DMS 273 (cell line): ENCODE data around the gene AGAP2.
A peak's percentile ranks its signal among the peaks of the same experiment; 100 is the strongest.

Experiments
- DNase-seq: peaks from one replicate; lab custom pipeline; 2025; ENCODE audit not compliant: unreplicated experiment; lab: John Stamatoyannopoulos, UW

The AGAP2 gene

GRCh38 chr12:57754411-57755193 is 16.1 kb upstream of the AGAP2 start, which contains the start of gene MARCHF9:
Gene MARCHF9 (plus strand): TSS chr12:57755103. CDS start chr12:57755529, 426 bp downstream.
- DNase-seq: peak; percentile 71

DNA sequence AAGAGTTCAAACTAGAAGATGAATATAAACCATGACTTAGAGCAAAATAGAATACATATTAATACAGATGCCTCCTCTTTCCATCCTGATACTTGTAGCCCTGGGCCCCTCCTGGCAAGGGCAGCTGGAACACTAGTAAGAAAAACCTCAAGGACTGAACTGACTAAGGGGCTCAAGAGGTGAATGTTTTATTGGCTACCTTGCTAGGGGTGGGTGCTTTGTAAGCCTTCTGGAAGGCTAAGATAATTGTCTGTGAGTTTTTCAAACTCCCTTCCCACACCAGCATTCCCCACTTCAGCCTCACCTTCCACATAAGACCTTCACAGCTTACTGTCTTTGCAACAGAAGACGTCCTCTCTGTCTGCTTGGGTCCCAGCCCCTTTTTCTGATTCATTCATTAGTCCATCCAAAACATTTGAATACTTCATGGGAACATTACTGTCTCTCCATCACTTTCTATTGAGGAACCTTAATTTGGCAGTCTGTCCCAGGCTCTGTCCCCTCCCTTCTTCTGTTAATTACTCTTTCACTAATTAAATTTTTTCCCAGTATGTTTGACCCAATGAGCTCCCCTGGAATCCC is 15.3 kb upstream of the AGAP2 start:
- no peak for DNase-seq

DNA sequence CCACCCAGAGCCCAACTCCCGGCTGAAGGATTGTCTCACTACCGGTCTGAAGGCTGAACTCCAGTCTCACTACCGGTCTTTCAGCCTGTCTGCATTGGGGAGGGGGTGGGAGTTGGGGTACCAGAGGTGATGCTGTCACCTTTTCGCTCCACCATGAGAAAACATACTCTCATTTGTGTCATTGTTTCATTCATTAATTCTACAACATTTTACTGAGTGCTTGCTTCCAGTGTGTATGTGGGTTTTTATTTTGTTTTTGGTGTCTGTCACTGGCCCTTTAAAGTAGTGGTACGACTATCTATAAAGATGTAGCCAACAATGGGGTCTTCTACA is 14.1 kb upstream of the AGAP2 start:
- no peak for DNase-seq

DNA sequence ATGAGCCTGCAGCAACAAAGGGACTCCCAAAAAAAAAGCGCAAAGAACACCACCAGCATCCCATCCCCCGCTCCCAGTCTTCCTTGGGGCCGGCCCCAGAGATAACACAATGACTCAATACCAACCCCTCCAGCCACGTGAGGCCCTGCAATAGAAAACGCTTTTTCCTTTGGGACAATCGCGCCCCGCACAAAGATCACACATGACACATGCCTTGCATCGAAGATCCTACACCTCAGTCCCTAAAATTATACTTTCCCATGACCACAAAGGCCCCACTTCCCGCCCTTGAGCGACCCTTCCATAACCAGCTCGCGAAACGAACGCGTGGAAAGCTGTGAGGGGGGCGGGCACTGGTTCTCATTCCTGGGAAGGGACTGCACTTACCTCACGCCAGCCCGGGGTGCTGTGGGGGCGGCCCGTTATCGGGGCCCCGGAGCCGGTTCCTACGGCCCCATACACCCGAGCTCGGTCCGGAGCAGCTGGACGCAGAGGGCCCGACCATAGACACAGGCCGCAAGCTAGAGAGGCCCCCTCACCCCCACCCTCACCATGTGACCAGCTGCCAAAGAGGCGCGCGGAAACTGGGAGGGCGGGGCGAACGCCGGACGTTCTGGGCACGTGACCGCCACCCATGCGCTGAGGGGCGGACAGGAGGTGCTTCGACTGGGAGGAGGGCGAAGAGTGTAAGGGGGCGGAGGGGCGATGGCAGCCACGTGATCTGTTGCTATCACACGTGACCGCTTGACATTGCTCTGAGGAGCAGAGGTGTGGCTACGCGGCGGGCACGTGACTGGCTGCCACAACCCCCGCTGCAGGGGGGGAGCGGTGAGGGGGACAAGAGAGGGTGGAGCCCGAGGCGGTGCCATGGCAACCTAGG is 13.5 kb upstream of the AGAP2 start, which contains the start of gene CDK4:
Gene CDK4, minus strand, starts transcription at position 523 of the 880 bp plus-strand sequence. CDS start 593 bp downstream, outside the sequence.
- peak; percentile 99 for DNase-seq

GRCh38 chr12:57751432-57751787 is 12.9 kb upstream of the AGAP2 start:
- DNase-seq: no peak

DNA sequence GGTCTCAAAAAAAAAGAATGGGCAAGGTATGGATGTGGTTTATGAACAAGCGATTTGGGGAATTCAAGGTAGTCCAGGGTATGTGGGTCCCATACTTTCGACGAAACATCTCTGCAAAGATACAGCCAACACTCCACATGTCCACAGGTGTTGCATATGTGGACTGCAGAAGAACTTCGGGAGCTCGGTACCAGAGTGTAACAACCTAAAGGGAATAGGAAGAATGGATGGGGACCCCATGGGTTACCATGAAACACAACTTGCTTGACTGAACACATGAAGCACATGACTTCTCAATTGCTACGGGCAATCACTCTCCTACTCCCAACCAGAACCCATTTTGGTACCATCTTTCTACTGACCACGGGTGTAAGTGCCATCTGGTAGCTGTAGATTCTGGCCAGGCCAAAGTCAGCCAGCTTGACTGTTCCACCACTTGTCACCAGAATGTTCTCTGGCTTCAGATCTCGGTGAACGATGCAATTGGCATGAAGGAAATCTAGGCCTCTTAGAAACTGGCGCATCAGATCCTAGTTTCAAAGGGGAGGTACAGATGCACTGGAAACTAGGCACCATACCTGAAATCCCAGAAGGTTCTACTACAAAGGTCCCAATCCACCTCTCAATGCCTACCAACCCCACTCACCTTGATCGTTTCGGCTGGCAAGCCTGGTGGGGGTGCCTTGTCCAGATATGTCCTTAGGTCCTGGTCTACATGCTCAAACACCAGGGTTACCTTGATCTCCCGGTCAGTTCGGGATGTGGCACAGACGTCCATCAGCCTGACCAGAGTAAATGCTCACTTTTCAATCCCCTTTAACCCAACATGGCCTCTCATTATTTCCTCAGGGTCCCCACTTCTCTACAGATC is 12.3 kb upstream of the AGAP2 start:
- no peak for DNase-seq

DNA sequence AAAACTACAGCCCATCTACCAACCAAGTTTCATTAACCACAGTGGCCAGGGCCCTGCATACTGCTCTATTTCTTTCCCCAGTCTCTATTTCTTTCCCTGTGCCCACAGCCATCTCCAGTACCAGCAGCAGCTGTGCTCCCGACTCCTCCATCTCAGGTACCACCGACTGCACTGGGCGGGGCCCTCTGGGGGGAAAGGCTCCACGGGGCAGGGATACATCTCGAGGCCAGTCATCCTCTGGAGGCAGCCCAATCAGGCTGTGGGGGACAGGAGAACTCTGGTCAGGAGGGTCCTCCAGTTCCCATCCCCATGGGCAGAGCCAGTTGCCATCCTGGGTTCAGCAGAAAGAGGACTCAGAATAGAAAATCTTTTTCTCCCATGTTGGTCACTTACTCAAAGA is 10.5 kb upstream of the AGAP2 start:
- DNase-seq: no peak

- DNase-seq: no peak
Observed at GRCh38 chr12:57746025-57746424, 7.5 kb upstream of the AGAP2 start.

GRCh38 chr12:57745485-57745881 is 6.9 kb upstream of the AGAP2 start:
- DNase-seq: no peak

- peak; percentile 97 for DNase-seq
Observed at GRCh38 chr12:57744777-57745484, 6.4 kb upstream of the AGAP2 start, which contains the start of gene TSPAN31. Gene TSPAN31 (plus strand): TSS chr12:57745039. CDS start chr12:57745155, 116 bp downstream.

DNA sequence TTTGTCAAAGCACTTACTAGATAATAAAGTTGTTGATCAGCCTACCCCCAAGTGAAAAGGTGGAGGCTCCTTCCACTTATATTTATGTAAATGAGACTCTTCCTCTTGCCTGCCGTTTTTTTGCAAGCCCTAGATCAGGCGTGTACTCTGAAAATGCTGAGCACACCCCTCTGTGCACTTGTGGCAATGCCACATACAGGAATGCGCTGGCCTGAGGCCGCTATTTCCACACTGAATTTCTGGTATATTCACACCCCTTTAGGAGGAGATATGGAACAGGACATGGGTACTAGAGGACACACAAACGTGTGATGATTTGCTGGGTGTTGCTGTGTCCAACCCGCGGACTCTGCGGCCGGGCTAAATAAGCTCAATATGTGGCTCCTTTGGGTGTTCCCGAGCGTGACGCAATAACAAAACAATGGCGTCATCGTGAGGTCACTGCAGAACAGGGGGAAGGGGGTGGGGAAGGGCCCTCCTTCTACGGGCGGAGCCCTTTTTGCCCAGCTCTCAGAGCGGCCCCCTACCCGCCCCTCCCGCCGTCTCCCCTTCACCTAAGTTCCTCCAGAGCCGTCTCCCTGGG is 5.7 kb upstream of the AGAP2 start:
- peak; percentile 92 for DNase-seq

DNA sequence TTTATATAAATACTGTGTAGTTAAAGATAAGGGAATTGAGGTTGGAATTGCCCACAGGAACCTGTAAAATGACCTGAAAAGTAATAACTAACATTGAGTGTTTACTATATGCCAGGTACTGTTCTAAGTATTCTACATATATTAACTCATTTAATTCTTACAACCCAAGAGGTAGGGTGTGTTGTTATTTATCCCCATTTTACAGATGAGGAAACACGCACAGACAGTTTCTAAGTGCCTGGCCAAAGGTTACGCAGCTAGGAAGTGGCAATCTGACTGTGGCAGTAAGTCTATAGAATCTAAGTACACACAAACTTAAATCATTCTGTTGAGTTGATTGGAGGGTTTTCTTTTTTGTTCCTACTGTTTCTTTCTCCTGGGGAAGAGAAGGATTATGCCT is 5.2 kb upstream of the AGAP2 start:
- DNase-seq: no peak

DNA sequence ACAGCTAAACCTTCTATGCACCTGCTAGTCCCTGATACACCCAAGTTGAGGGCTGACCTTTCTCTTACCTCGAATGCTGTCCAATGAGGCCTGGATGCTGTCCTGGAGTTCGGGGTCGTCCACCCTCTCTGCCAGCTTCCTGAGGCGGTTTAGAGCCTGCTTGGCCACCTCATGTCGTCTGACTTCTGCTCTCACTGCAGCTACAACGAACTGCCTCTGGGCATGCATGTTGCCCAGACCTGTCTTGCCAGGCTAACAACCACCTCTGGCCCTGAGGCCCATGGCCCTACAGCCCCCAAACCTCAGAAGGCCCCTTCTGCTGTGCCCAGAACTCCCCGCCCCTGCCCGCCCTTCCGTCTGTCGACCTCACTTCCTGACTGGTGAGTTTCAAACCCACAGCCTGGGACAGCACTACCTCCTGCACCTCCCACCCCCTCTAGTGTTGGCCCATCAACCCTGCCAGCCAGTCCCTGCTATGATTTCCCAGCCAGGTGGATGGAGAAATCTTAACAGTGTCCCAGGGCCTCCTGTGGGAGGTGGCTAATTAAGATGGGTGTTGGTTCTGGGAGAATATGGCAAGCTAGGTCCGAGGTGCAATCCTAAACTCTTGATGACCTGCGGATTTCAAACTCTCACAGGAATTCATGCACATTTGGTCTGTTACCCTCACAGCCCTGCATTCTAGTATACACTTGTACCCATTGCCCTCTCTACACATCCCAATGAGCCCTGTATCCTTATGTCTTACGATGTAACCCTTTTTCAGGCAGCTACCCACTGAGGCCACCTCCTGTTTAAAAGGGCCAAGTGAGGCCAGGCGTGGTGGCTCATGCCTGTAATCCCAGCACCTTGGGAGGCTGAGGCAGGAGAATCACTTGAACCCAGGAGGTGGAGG is 3.5 kb upstream of the AGAP2 start:
- DNase-seq: no peak

DNA sequence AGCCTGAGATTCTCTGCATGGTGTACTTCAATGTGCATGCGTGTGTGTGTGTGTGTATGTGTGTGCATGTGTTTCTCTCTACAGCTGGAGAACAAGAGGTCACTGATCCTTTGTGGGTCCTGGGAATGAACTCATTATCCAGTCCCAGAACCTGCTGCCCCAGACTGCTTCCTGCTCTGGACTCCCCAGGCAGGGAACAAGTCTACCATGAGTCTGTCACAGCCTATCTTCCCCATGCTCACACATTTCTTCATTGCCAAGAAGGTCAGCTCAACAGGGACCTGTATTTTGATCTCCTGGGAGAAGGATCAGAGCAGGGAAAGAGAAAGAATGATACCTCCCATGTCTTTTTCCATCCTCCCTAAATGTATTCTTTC is 2.9 kb upstream of the AGAP2 start:
- DNase-seq: no peak

GRCh38 chr12:57740656-57741412 is 2.3 kb upstream of the AGAP2 start:
- no peak for DNase-seq

GRCh38 chr12:57739914-57740538 is 1.5 kb upstream of the AGAP2 start:
- no peak for DNase-seq

DNA sequence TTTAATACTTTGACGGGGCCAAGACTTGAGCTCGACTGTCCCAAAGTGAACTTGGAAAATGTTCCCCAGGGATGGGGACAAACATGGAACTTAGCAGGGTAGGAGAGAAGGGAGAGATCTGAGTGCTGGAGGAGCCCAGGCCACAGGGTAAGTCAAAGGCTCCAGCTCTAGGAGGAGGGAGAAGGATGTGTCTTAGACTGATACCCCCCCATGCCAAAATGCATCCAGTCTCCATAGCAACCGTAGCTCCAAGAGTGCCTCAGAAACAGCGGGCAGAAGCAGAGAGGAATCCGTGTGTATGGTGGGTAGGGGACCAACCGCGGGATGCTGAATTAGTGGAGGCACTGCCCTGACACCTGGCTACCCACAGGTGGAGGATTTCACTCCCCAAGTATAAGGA is 845 bp upstream of the AGAP2 start:
- DNase-seq: peak; percentile 61
